ENCODE data around the gene CEP95.

DNA sequence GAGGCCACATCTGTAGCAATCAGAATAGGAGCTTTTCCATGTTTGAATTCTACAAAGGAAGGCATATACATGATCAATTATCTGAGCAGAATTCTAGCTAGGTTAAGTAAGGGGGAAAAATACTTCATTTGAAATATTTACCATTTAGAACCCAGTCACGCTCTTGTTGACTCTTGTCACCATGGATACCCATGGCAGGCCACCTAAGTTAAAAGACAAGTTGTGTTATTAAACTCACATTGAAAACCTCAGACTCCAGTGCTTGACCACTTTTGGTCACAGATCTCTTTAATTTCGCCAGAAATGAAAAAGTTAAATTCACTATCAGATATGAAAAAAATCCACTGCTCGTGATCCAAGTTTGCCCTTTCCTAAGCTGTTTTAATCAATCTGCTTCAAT, 4.8 kb upstream of the CEP95 start:
- no peak for TF ChIP-seq ZNF23 (tag by site-specific recombination; IDR thresholded peaks at IDR 0.05; ENCODE audit: borderline replicate concordance)
- no peak for TF ChIP-seq ZBTB7A (tag by site-specific recombination; IDR thresholded peaks at IDR 0.05; ENCODE audit: low read depth)
